DLD1 (cell line): ENCODE measurements around the gene KLF14.
"Not testable (repeated sequence)": the region's sequence is repeated elsewhere in the genome, so short reads cannot be mapped to it uniquely, and the experiment has no call there.

Experiments used
- in situ Hi-C: cut with HindIII; loops from 2 replicates; pipeline ENCODE4 v1.10.0; 2017; ENCODE audit warnings: low sequenced_read_pairs

Gene KLF14

DNA sequence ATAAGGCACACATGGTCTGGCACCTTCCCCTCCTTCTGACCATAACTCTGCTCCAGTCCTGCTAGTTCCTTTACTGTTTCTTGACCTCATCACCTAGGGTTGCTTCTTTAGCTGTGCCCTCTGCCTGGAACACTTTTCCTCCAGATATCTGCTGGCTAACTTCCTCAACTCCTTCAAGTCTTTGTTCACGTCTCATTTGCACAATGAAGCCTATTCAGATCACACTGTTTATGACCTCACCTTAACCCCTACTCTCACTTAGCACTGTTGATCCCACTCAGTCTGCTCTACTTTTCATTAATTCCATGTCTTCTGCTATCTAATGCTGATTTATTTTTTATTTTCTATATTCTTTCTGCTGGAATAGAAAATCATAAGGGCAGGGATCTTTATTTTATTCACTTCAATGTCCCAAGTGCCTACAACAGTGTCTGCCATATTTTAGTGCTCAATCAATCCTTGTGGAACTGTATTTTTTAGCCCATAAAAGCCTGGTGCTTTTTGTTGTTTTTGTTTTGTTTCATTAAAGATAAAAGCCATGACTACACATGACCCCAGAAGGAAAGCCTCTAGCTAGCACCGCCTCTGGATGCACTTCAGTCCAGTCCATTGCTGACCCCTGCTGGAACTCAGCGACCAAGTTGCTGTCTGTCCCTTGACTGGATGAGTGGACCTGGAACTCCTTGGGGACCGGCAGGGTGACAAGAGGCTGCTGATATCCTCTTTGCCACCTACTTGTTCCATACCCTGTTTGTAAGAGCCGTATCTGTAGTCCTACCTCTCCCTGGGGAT is 12.3 kb downstream of the KLF14 start:
- in situ Hi-C loops: no loop called here

GRCh38 chr7:130719541-130719940 is 14.5 kb downstream of the KLF14 start:
- in situ Hi-C loops: no loop called here

DNA sequence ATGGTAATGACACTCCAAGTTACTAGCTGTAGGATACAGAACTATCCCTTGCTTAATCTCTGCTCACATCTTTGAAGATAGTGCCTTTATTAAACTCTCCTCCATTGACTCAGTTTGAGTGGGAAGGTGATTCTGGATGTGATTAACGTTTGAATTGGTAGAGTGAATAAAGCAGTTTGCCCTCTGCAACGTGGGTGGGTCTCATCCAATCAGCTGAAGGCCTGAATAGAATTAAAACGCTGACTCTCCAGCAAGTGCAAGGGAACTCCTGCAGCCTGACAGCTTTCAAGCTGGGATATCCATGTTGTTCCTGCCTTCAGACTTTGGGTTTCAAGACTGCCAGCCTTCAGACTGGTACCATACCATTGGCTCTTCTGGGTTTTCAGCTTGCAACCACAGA is 21.6 kb downstream of the KLF14 start:
- in situ Hi-C loops: no loop called here

DNA sequence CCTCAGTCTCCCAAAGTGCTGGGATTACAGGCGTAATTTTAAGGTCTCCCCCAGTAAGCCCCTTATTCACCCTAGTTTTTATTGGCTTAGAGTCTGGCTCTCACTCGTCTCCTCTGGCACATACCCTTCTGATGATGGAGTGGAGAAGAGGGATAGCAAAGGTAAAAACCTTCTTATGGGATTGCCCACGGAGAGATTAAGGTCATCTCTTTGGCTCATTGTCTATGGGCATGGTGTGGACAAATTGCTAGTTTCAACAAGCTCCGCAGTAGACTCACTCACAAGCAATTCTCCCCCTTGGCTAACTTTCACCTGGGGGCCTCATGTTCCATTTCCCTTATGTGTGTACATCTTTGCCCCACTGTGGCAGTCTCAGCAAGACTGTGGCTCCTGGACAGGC is 25.2 kb downstream of the KLF14 start:
- in situ Hi-C loops: no loop called here

DNA sequence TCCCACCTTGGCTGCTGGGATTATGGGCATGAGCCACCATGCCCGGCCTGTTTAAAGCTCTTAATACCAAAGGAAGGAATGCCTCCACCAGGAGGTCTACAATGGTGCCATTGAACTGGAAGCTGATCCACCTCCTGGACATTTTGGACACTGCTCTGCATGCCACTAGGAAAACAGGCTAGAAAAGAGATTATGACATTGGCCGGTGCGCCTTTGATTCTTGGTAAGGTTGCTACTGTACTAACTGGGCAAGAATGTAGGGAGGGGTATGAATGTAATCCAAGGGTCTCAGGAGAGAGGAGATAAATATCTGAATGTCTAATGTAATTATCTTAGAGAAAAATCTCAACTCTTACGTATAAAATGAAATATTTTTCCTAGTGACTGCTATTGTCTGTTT is 26.0 kb downstream of the KLF14 start:
- in situ Hi-C loops: no loop called here

DNA sequence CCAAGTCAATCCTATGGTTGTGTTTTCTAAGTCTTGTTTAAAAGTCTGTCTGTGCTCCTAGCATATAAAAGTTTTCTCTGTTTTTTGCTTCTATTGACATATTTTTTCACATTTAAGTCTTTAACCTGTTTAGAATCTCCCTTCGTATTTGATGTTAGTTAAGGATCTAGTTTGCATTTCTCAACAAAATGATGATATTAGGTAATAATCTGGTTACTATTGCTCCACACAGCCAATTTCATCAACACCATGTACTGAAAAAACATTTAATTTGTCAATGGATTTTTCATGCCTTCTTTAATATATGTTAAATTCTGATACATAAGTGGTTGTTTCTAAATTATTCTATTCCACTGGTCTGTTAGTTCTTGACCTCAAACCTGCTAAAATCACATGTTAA is 30.2 kb downstream of the KLF14 start:
- in situ Hi-C loops: no loop called here

- in situ Hi-C loops: no loop called here
These were observed 32.4 kb downstream of the KLF14 start for GRCh38 chr7:130701650-130702049.

GRCh38 chr7:130700760-130701159 is 33.2 kb downstream of the KLF14 start:
- in situ Hi-C loops: no loop called here

- in situ Hi-C loops: no loop called here
These were observed 34.3 kb downstream of the KLF14 start for GRCh38 chr7:130699686-130700085.

DNA sequence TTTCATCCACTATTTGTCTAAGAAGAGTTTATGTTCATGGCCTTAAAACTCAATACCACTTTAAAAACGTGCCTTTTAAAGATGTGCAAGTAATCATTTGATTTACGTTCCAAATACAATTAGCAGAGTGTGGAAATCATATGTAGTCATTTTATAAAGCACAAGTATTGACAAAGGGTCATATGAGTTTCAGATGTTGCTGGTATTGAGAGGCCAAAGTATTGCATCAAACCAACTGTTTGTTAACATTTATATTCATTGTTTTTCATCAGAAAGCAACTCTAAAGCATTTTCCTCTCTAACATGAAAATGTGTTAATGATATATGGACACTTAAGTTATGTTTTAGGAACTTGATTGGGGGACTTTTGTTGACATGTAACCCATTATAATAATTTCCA is 36.2 kb downstream of the KLF14 start:
- in situ Hi-C loops: no loop called here

DNA sequence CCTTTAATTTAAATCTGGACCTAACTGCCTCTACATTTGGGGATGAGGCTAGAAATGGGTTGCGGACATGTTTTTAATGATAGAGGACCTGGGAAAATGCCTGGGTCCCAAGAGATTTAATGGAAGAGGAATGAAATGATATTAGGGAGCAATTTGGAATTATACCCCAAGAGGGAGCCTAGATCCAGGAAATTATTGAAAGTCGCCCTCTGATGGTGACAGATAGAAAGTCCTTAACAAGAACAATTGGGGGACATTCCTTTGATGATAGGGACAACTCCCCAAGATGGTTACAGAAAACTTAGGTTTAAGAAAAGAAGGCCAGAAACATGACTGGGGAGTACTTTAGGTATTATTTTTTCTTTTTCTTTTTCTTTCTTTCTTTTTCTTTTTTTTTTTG is 38.2 kb downstream of the KLF14 start:
- in situ Hi-C loops: no loop called here

- in situ Hi-C loops: not testable (repeated sequence)
These were observed 41.6 kb downstream of the KLF14 start for GRCh38 chr7:130692396-130692795.

GRCh38 chr7:130689683-130690082 is 44.3 kb downstream of the KLF14 start:
- in situ Hi-C loops: no loop called here

DNA sequence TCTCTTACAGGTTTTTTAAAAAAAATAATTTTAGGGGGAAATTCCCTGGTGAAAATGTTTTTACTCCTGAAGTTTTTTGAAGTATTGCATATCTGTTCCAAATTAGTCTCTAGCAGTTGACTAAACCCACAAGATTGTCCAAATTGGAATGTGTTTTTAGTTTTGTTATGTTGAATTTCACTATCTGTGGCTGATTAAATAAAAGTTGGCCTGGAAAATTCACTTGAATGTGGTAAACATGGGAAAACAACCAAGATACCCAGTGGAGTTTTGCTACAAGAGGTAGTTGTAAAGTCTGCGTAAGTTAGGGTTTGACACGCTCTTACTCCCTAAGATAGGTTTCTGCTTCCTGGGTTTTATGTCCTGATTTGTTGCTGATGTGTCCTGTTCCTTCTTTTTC is 51.0 kb downstream of the KLF14 start:
- in situ Hi-C loops: no loop called here
